Measurements from ENCODE around the gene ATP2C2. TPM values are rescaled to one million over a fixed set of nuclear protein-coding genes. Genes with fewer than 3 reads are reported as not detected.

ATP2C2 gene, protein sequence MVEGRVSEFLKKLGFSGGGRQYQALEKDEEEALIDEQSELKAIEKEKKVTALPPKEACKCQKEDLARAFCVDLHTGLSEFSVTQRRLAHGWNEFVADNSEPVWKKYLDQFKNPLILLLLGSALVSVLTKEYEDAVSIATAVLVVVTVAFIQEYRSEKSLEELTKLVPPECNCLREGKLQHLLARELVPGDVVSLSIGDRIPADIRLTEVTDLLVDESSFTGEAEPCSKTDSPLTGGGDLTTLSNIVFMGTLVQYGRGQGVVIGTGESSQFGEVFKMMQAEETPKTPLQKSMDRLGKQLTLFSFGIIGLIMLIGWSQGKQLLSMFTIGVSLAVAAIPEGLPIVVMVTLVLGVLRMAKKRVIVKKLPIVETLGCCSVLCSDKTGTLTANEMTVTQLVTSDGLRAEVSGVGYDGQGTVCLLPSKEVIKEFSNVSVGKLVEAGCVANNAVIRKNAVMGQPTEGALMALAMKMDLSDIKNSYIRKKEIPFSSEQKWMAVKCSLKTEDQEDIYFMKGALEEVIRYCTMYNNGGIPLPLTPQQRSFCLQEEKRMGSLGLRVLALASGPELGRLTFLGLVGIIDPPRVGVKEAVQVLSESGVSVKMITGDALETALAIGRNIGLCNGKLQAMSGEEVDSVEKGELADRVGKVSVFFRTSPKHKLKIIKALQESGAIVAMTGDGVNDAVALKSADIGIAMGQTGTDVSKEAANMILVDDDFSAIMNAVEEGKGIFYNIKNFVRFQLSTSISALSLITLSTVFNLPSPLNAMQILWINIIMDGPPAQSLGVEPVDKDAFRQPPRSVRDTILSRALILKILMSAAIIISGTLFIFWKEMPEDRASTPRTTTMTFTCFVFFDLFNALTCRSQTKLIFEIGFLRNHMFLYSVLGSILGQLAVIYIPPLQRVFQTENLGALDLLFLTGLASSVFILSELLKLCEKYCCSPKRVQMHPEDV
- total RNA-seq (under 1 TPM in 1 of 2 donors, not detected in 1; 0.49 TPM), polyA plus RNA-seq (1 to 10 TPM in 1 of 2 donors, not detected in 1; 4.3 TPM)
- long read RNA-seq, donor 1, partial matches to known transcripts, result 0 of 1 reads
- long read RNA-seq, donor 1, other reads (novel, unspliced or antisense), result 1 of 1 reads
- long read RNA-seq, donor 2, partial matches to known transcripts, result 0 of 5 reads
- long read RNA-seq, donor 2, other reads (novel, unspliced or antisense), result 3 of 5 reads

DNA sequence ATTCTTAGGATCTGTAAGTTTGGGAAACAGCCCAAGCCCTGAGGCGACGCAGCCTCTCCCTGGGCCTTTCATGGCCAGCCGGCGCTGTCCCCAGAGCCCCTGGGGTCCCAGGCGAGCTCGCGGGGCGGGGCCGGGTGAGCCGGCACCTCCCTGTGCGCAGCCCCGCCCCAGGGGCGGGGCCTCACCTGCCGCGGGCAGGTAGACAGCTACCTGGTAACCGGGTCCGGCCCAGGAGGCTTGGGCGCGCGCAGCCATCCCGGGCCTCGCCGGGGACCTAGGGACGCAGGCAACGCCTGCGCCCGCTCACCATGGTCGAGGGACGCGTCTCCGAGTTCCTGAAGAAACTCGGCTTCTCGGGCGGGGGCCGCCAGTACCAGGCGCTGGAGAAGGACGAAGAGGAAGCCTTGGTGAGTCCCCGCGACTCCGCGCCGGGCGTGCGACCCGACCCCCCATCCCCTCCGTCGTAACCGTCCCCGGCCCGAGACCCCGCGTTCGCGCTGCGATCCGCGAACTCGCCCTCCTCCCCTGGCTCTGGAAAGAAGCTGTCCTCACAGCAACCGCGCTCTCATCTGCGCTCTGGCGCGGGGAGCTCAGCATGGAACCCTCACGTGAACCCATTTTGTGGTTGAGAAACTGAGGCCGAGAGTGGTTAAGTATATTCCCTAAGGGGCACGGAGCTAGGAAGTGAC lies at the start of gene ATP2C2:
ATP2C2 (plus strand) TSS at position 231 of the 689 bp plus-strand sequence; CDS start at position 309, 78 bp downstream.
- Histone ChIP-seq H3K36me3 (ENCODE audit: control insufficient read depth in 1 of 2, insufficient read depth in 2 of 2, low read length in 1 of 2) (no peaks in the 10 kb centered on the region), H3K4me1 (ENCODE audit: control insufficient read depth in 1 of 2, insufficient read depth in 2 of 2, low read length in 2 of 2) (no peaks in the 10 kb centered on the region), H3K4me3 (ENCODE audit: low read length in 2 of 2) (no peak within 1 kb of the TSS), H3K27me3 (ENCODE audit: control insufficient read depth in 1 of 2, insufficient read depth in 2 of 2, low read length in 1 of 2) (no peaks in the 10 kb centered on the region), H3K9me3 (ENCODE audit: control insufficient read depth, low read length) (no peaks in the 10 kb centered on the region), H3K27ac (ENCODE audit: low read depth in 1 of 2, low read length in 2 of 2) (no peak within 1 kb of the TSS)
- 2% methylated on average over 64 to 66 of the region's 66 CpGs for WGBS, 2 donors
- ATAC-seq (ENCODE audit: low FRiP score) (no peak), DNase-seq (no peak)
- intact Hi-C loops (cut with DNase I), result no loop called here

DNA sequence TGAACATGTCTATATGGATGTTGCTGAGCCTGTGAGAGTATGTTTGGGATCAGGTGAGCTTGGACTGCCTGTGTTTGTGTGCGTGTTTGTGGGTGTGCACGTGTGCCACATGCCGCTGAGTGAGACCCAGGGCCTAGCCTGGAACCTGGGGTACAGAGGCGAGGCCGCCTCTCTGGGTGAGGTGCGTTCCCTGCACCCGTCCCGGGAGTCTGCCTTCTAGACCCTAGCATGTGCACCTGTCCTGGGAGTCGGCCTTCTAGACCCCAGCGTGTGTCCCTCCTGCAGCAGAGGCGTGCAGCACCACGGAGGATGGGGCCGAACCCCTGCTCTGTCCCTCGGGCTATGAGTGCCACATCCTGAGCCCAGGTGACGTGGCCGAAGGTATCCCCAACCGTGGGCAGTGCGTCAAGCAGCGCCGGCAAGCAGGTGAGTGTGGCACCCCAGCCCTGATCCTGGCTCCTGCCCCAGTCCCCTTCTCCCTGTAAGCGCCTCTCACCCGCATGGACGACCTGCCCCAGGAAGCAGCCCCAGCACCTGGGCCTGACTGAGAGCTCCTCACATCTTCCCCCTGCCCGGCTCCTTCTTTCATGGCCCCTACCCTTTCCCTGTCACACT lies 49.1 kb upstream of the ATP2C2 start:
- no peaks in the 10 kb centered on the region for H3K36me3 ChIP-seq (ENCODE audit: control insufficient read depth in 1 of 2, insufficient read depth in 2 of 2, low read length in 1 of 2)
- ATAC-seq (ENCODE audit: low FRiP score) (no peak), DNase-seq (peak in 1 of 2 donors; percentile 71)
- intact Hi-C loops (cut with DNase I), result no loop called here
- H3K27me3 ChIP-seq (ENCODE audit: control insufficient read depth in 1 of 2, insufficient read depth in 2 of 2, low read length in 1 of 2), result no peaks in the 10 kb centered on the region
- no peak overlapping the region for H3K27ac ChIP-seq (ENCODE audit: low read depth in 1 of 2, low read length in 2 of 2)
- no peaks in the 10 kb centered on the region for H3K4me1 ChIP-seq (ENCODE audit: control insufficient read depth in 1 of 2, insufficient read depth in 2 of 2, low read length in 2 of 2)
- WGBS, 2 donors, result 95 to 96% methylated on average over 22 to 24 of the region's 24 CpGs
- H3K4me3 ChIP-seq (ENCODE audit: low read length in 2 of 2), result no peak overlapping the region
- H3K9me3 ChIP-seq (ENCODE audit: control insufficient read depth, low read length), result peaks cover 2% of the 10 kb centered on the region

DNA sequence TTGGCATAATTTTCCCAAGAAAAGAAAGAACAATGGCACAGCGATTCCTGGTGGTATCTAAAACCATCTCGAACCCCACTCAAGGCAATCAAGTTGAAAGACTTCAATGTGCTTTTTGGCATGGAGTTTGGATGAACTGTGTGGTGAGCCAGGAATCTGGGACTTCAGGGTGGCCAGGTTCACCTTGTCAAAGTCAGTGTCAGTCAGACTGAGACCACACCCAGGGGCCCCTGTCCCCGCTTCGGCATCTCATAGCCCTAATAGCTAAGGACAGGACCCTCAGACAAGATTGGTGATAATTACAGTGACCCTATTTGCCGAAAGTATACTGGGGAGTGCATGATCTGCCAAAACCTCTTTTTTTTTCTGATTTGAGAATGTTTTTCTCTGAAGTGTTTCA lies 47.8 kb upstream of the ATP2C2 start:
- DNase-seq (peak in 1 of 2 donors; percentile 35), ATAC-seq (ENCODE audit: low FRiP score) (no peak)
- Histone ChIP-seq H3K27me3 (ENCODE audit: control insufficient read depth in 1 of 2, insufficient read depth in 2 of 2, low read length in 1 of 2) (no peaks in the 10 kb centered on the region), H3K4me1 (ENCODE audit: control insufficient read depth in 1 of 2, insufficient read depth in 2 of 2, low read length in 2 of 2) (no peaks in the 10 kb centered on the region), H3K4me3 (ENCODE audit: low read length in 2 of 2) (no peak overlapping the region), H3K9me3 (ENCODE audit: control insufficient read depth, low read length) (peaks cover 2% of the 10 kb centered on the region), H3K36me3 (ENCODE audit: control insufficient read depth in 1 of 2, insufficient read depth in 2 of 2, low read length in 1 of 2) (no peaks in the 10 kb centered on the region), H3K27ac (ENCODE audit: low read depth in 1 of 2, low read length in 2 of 2) (no peak overlapping the region)
- WGBS, 2 donors, result 90 to 91% methylated on average over 5 of the region's 5 CpGs
- intact Hi-C loops (cut with DNase I), result no loop called here

DNA sequence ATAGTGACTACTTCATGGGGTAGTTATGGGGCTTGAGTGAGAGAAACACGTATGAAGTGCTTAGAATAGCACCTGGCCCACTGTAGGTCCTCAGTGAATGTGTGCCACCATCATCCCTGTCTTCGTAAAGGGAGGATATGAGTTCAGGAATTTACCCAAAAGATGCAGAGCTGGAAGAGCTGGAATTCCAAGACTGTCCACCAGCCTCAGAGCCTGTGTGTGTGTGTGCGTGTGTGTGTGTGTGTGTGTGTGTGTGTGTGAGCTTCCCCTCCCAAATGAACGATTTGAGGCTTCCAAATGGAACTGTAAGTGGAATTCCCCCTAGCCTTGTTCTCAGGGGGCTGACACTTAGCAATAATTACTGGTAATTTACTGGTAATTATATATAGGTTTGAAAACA lies 46.4 kb upstream of the ATP2C2 start:
- ATAC-seq (ENCODE audit: low FRiP score) (no peak), DNase-seq (no peak)
- intact Hi-C loops (cut with DNase I), result no loop called here
- Histone ChIP-seq H3K4me1 (ENCODE audit: control insufficient read depth in 1 of 2, insufficient read depth in 2 of 2, low read length in 2 of 2) (no peaks in the 10 kb centered on the region), H3K4me3 (ENCODE audit: low read length in 2 of 2) (no peak overlapping the region), H3K9me3 (ENCODE audit: control insufficient read depth, low read length) (peaks cover 2% of the 10 kb centered on the region), H3K27me3 (ENCODE audit: control insufficient read depth in 1 of 2, insufficient read depth in 2 of 2, low read length in 1 of 2) (no peaks in the 10 kb centered on the region), H3K27ac (ENCODE audit: low read depth in 1 of 2, low read length in 2 of 2) (no peak overlapping the region), H3K36me3 (ENCODE audit: control insufficient read depth in 1 of 2, insufficient read depth in 2 of 2, low read length in 1 of 2) (no peaks in the 10 kb centered on the region)
- whole genome bisulfite sequencing, 2 donors, result 61 to 66% methylated on average over 4 of the region's 4 CpGs

DNA sequence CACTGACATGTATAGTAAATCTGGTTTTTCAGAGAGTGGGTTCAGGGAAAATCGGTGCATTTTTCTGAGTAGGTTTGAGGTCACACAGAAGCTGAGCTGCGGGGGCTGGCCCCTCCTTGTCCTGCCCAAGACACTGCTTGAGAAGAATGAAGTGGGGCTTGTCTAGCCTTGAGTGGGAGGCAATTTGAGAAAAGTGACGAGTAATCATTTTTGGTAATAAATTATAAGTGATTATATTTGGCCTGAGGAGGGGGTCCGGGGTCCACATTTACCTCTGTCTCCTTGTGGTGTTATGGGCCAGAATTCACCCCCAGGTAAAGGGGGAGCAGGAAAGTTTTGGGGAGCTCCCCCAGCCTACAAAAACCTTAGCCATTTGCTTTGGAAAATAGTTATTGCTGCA lies 45.6 kb upstream of the ATP2C2 start:
- Histone ChIP-seq H3K9me3 (ENCODE audit: control insufficient read depth, low read length) (peaks cover under 1% of the 10 kb centered on the region), H3K27me3 (ENCODE audit: control insufficient read depth in 1 of 2, insufficient read depth in 2 of 2, low read length in 1 of 2) (no peaks in the 10 kb centered on the region), H3K36me3 (ENCODE audit: control insufficient read depth in 1 of 2, insufficient read depth in 2 of 2, low read length in 1 of 2) (no peaks in the 10 kb centered on the region), H3K4me1 (ENCODE audit: control insufficient read depth in 1 of 2, insufficient read depth in 2 of 2, low read length in 2 of 2) (no peaks in the 10 kb centered on the region), H3K27ac (ENCODE audit: low read depth in 1 of 2, low read length in 2 of 2) (no peak overlapping the region), H3K4me3 (ENCODE audit: low read length in 2 of 2) (no peak overlapping the region)
- no peak for ATAC-seq (ENCODE audit: low FRiP score)
- WGBS, 2 donors, result 83 to 85% methylated on average over 4 of the region's 4 CpGs
- DNase-seq, result peak in 1 of 2 donors; percentile 11
- intact Hi-C loops (cut with DNase I), result no loop called here

DNA sequence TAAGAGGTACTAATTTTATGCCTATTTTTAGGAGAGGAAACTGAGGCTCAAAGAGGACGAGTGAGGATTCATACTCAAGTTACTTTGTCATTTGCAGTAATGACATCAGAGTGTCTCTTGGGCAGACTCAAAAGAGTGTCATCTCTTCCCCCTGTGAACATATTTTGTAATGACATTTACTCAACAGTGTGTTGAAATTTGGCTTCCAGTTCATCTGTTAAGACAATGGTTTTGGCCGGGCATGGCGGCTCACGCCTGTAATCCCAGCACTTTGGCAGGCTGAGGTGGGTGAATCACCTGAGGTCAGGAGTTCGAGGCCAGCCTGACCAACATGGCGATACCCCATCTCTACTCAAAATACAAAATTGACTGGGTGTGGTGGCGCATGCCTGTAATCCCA lies 44.7 kb upstream of the ATP2C2 start:
- H3K27me3 ChIP-seq (ENCODE audit: control insufficient read depth in 1 of 2, insufficient read depth in 2 of 2, low read length in 1 of 2), result no peaks in the 10 kb centered on the region
- no peak overlapping the region for H3K27ac ChIP-seq (ENCODE audit: low read depth in 1 of 2, low read length in 2 of 2)
- DNase-seq (peak in 1 of 2 donors; percentile 22), ATAC-seq (ENCODE audit: low FRiP score) (no peak)
- H3K4me3 ChIP-seq (ENCODE audit: low read length in 2 of 2), result no peak overlapping the region
- no peaks in the 10 kb centered on the region for H3K36me3 ChIP-seq (ENCODE audit: control insufficient read depth in 1 of 2, insufficient read depth in 2 of 2, low read length in 1 of 2)
- 92 to 93% methylated on average over 7 of the region's 7 CpGs for WGBS, 2 donors
- intact Hi-C loops (cut with DNase I), result no loop called here
- H3K9me3 ChIP-seq (ENCODE audit: control insufficient read depth, low read length), result no peaks in the 10 kb centered on the region
- H3K4me1 ChIP-seq (ENCODE audit: control insufficient read depth in 1 of 2, insufficient read depth in 2 of 2, low read length in 2 of 2), result no peaks in the 10 kb centered on the region

DNA sequence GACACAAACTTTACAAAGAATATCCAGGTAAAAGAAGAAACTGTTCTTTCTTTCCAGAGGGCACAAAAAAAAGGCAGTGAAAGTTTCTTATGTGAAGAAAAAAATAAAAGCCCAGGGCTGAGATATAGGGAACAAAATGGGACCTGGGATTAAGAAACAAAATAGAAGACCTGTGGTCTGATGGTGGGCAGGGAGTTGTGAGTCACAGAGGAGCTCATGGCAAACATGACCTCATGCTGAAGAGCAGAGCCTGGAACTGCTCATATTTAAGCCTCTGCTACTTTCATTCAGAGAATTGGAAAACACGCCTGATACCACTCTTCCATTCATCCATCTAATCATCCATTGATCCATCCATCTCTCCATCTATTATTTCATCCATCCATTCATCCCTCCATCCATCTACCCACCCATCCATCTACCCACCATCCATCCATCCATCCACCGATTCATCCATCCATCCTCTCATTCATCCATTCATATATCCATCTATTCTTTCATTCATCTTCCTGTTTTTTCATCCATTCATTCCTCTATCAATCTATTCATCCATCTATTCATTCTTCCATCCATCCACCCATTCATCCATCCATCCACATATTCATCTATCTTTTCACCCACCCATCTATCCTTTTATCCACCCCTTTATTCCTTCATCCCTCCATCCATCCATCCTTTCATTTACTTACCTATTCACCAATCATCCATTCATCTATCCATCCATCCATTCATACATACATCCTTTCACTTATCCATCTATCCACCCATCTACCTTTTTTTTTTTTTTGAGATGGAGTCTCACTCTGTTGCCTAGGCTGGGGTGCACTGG lies 43.7 kb upstream of the ATP2C2 start:
- Histone ChIP-seq H3K9me3 (ENCODE audit: control insufficient read depth, low read length) (no peaks in the 10 kb centered on the region), H3K36me3 (ENCODE audit: control insufficient read depth in 1 of 2, insufficient read depth in 2 of 2, low read length in 1 of 2) (no peaks in the 10 kb centered on the region), H3K4me1 (ENCODE audit: control insufficient read depth in 1 of 2, insufficient read depth in 2 of 2, low read length in 2 of 2) (no peaks in the 10 kb centered on the region), H3K27ac (ENCODE audit: low read depth in 1 of 2, low read length in 2 of 2) (no peak overlapping the region), H3K27me3 (ENCODE audit: control insufficient read depth in 1 of 2, insufficient read depth in 2 of 2, low read length in 1 of 2) (no peaks in the 10 kb centered on the region), H3K4me3 (ENCODE audit: low read length in 2 of 2) (no peak overlapping the region)
- 47 to 50% methylated on average over 2 of the region's 2 CpGs for WGBS, 2 donors
- DNase-seq, result no peak
- ATAC-seq (ENCODE audit: low FRiP score), result no peak
- intact Hi-C loops (cut with DNase I), result no loop called here

Data from aorta (tissue), 5 donors.